Measurements from ENCODE around the gene ANKRD9. TPM values are rescaled to one million over a fixed set of nuclear protein-coding genes. Genes with fewer than 3 reads are reported as not detected.
A peak's percentile ranks its signal among the peaks of the same experiment; 100 is the strongest.

Gene ANKRD9
- total RNA-seq, 2 experiments from 2014 or later, result 15.0 to 16.9 TPM

- TF ChIP-seq CTCF (IDR thresholded peaks at IDR 0.05), result no peak
- ChIA-PET CTCF (no interaction called here), POLR2A (no interaction called here)
- H3K27ac Mint-ChIP-seq, result no peak overlapping the region
- no peak for DNase-seq
- peaks cover 12% of the 10 kb centered on the region for H3K4me1 Mint-ChIP-seq (ENCODE audit: low read depth)
- no peak for ATAC-seq
- H3K4me3 Mint-ChIP-seq, result no peak overlapping the region
- H3K36me3 Mint-ChIP-seq (ENCODE audit: low read depth), result peaks cover 5% of the 10 kb centered on the region
- no peaks in the 10 kb centered on the region for H3K9me3 Mint-ChIP-seq
- no peaks in the 10 kb centered on the region for H3K27me3 Mint-ChIP-seq
- intact Hi-C loops (cut with micrococcal nuclease), result no loop called here
These were observed 5.8 kb downstream of the ANKRD9 start for GRCh38 chr14:102503641-102504327.

DNA sequence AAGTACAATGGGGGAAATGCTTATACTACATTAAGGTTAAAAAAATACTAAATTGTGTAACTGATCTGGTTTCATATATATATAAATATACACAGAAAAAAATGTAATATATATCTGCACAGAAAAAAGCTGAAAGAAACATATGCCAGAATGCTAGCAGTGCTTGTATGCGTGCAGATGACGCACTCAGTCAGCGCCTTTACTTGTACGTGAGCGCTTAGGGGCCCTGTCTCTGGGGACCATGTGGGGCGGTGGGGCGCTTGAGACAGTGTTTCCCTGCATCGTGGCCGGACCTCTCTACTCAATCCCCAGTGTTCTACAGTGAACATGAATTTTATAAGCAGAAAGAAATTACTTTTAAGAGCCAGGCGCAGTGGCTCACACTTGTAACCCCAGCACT lies 7.0 kb downstream of the ANKRD9 start:
- peaks cover 9% of the 10 kb centered on the region for H3K4me1 Mint-ChIP-seq (ENCODE audit: low read depth)
- ATAC-seq (no peak), DNase-seq (no peak)
- peaks cover 3% of the 10 kb centered on the region for H3K36me3 Mint-ChIP-seq (ENCODE audit: low read depth)
- no peak overlapping the region for H3K27ac Mint-ChIP-seq
- POLR2A ChIA-PET, result interaction anchor here (1.5 kb wide), 1 partner anchor 12 kb away, joined by 3 read pairs; no protein-coding TSS in a partner anchor
- H3K9me3 Mint-ChIP-seq, result no peaks in the 10 kb centered on the region
- CTCF ChIA-PET, result interaction anchor here (0.6 to 2.9 kb wide), 2 partner anchors 13 to 534 kb away, joined by 3 to 11 read pairs; no protein-coding TSS in a partner anchor
- intact Hi-C loops (cut with micrococcal nuclease), result no loop called here
- H3K4me3 Mint-ChIP-seq, result no peak overlapping the region
- H3K27me3 Mint-ChIP-seq, result no peaks in the 10 kb centered on the region
- TF ChIP-seq CTCF (IDR thresholded peaks at IDR 0.05), result no peak

- H3K4me1 Mint-ChIP-seq (ENCODE audit: low read depth), result peaks cover 9% of the 10 kb centered on the region
- no peak overlapping the region for H3K4me3 Mint-ChIP-seq
- no peak overlapping the region for H3K27ac Mint-ChIP-seq
- DNase-seq, result no peak
- no peak for TF ChIP-seq CTCF (IDR thresholded peaks at IDR 0.05)
- ChIA-PET CTCF (interaction anchor here (1.0 to 3.8 kb wide), 5 partner anchors 14 to 64 kb away, joined by 3 to 19 read pairs (median 5); no protein-coding TSS in a partner anchor), POLR2A (interaction anchor here (1.5 kb wide), 1 partner anchor 13 kb away, joined by 3 read pairs; no protein-coding TSS in a partner anchor)
- intact Hi-C loops (cut with micrococcal nuclease), result no loop called here
- peaks cover 3% of the 10 kb centered on the region for H3K36me3 Mint-ChIP-seq (ENCODE audit: low read depth)
- no peak for ATAC-seq
- no peaks in the 10 kb centered on the region for H3K27me3 Mint-ChIP-seq
- H3K9me3 Mint-ChIP-seq, result no peaks in the 10 kb centered on the region
These were observed 7.7 kb downstream of the ANKRD9 start for GRCh38 chr14:102501751-102502315.

DNA sequence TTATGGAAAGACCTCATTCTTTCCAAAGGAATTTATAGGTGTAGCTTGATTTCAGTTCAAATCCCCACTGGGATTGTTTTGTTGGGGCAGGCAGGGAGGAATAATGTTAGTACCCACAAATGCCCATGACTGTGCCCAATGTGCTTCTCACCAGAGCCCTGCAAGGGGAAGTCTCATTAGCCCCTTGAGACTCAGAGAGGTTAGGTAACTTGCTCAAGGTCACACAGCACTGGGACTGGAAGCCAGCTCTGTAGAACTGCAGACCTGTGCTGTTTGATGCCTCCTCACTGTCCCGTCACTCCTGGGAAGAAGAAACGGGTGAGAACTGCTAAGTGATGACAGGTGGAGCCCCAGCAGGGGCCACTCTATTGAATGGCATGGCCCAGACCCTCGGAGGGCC lies 8.9 kb downstream of the ANKRD9 start:
- ATAC-seq, result no peak
- Mint-ChIP-seq H3K36me3 (ENCODE audit: low read depth) (no peaks in the 10 kb centered on the region), H3K9me3 (no peaks in the 10 kb centered on the region), H3K27ac (peak overlapping the region; percentile 59), H3K27me3 (no peaks in the 10 kb centered on the region), H3K4me3 (no peak overlapping the region), H3K4me1 (ENCODE audit: low read depth) (peaks cover 9% of the 10 kb centered on the region)
- no peak for TF ChIP-seq CTCF (IDR thresholded peaks at IDR 0.05)
- ChIA-PET CTCF (interaction anchor here (0.8 to 3.8 kb wide), 5 partner anchors 8 to 63 kb away, joined by 3 to 19 read pairs (median 5); no protein-coding TSS in a partner anchor), POLR2A (interaction anchor here (0.7 kb wide), 1 partner anchor 25 kb away, joined by 3 read pairs; no protein-coding TSS in a partner anchor)
- DNase-seq, result no peak
- intact Hi-C loops (cut with micrococcal nuclease), result no loop called here

DNA sequence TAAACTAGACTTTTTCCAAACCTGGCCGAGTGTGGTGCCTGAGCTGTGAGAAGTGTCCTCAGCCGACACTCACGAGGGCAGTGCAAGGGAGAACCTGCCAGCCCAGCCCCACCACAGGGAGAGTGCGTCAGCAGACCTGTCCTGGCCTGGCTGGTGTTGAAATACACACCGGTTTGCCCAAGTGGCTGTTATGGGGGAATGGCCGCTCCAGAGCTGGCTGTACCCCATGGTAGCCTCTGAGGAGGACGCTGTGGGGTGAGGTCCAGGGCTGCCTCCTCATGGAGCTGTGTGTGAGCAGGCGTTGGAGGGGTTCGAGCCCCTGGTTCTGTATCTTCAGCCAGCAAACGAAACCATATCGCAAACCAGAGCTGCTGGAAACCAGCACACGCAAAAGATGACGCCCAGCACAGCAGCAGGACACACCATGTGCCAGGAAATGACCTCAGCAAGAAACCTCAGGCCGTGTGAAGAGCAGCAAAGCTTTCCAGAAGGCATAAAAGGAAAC lies 9.4 kb downstream of the ANKRD9 start:
- DNase-seq, result peak; percentile 33

More for the DNA sequence above, 9.4 kb downstream of the ANKRD9 start:
- ChIA-PET POLR2A (interaction anchor here (0.7 to 1.2 kb wide), 2 partner anchors 25 to 162 kb away, joined by 3 read pairs; no protein-coding TSS in a partner anchor), CTCF (interaction anchor here (0.8 to 3.8 kb wide), 5 partner anchors 8 to 62 kb away, joined by 3 to 19 read pairs (median 5); no protein-coding TSS in a partner anchor)
- no peak for ATAC-seq
- intact Hi-C loops (cut with micrococcal nuclease), result no loop called here
- TF ChIP-seq CTCF (IDR thresholded peaks at IDR 0.05), result no peak
- Mint-ChIP-seq H3K27me3 (no peaks in the 10 kb centered on the region), H3K36me3 (ENCODE audit: low read depth) (no peaks in the 10 kb centered on the region), H3K9me3 (no peaks in the 10 kb centered on the region), H3K27ac (peak overlapping the region; percentile 59), H3K4me1 (ENCODE audit: low read depth) (peaks cover 9% of the 10 kb centered on the region), H3K4me3 (no peak overlapping the region)

All from activated CD8-positive, alpha-beta T cell treated with anti-CD3 and anti-CD28 coated beads for 36 hours (primary cell).